ENCODE measurements around the gene RELN.

DNA sequence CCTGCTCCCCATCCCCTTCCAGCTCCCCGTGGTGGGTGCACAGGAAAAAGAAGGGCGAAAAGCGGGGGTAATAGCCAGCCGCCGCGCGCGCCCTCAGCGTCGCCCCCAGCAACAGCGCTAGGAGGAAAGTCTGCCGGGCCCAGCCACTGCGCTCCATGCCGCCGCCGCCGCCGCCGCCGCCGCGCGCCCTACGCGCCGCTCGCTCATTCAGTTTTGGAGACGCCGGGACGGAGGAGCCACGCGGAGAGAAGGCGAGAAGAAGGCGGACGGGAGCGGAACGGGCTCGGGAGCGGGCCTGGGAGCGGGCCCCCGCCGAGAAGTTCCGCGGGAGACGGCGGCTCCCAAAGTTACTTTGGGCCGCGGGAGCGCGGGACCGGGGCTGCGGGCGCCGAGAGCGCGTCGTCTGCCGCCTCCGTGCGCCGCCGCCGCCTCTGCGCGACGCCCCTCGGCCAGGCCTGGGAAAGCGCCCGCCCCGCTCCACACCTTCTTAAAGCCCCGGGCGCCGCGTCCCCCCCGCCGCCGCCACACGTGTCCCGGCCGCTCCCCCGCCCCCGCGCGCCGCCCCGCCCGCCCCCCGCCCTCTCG lies at the start of gene RELN:
- TF ChIP-seq, protein P1, sequence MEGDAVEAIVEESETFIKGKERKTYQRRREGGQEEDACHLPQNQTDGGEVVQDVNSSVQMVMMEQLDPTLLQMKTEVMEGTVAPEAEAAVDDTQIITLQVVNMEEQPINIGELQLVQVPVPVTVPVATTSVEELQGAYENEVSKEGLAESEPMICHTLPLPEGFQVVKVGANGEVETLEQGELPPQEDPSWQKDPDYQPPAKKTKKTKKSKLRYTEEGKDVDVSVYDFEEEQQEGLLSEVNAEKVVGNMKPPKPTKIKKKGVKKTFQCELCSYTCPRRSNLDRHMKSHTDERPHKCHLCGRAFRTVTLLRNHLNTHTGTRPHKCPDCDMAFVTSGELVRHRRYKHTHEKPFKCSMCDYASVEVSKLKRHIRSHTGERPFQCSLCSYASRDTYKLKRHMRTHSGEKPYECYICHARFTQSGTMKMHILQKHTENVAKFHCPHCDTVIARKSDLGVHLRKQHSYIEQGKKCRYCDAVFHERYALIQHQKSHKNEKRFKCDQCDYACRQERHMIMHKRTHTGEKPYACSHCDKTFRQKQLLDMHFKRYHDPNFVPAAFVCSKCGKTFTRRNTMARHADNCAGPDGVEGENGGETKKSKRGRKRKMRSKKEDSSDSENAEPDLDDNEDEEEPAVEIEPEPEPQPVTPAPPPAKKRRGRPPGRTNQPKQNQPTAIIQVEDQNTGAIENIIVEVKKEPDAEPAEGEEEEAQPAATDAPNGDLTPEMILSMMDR (IDR thresholded peaks at IDR 0.05 in 4 of 5, conservative IDR thresholded peaks at IDR 0.05 in 1 of 5), result no peak
- TF ChIP-seq POLR2A (IDR thresholded peaks at IDR 0.05), result no peak

Measured in gastrocnemius medialis (tissue), 4 donors.